OCI-LY7 (cell line): ENCODE results near the gene AKR1E2.

ENCODE experiments used
- EZH2phosphoT487 ChIP-seq: fragments of 200-600 bp; sonication (generic); IDR thresholded peaks from 2 replicates; pipeline ENCODE4 v1.6.1; 2018; ENCODE audit warnings: low read depth, borderline replicate concordance, mild to moderate bottlenecking, mixed run types, antibody characterized with exemption, low read length, moderate library complexity, mixed read lengths
- TF ChIP-seq, protein P1 (sequence below): fragments of 200-600 bp; sonication (generic); conservative IDR thresholded peaks from 2 replicates; pipeline ENCODE4 v1.5.1; 2014; ENCODE audit warnings: mild to moderate bottlenecking, antibody characterized with exemption, low read length, moderate library complexity, mixed read lengths

DNA sequence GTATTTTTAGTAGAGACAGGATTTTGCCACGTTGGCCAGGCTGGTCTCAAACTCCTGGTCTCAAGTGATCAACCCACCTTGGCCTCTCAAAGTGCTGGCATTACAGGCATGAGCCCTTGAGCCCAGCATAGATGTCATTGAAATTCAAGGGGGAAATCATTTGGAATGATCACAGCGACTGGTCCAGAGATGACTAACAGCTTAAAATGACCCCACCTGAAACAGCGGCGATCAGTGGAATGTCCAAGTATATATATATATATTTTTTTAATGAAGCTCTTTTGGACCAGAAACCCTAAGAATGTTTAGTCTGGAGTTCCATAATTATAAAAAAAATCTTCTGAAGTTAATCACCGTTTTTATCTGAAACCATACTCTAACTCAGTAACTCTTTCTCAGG, 12.5 kb upstream of the AKR1E2 start:
- TF ChIP-seq, protein P1, sequence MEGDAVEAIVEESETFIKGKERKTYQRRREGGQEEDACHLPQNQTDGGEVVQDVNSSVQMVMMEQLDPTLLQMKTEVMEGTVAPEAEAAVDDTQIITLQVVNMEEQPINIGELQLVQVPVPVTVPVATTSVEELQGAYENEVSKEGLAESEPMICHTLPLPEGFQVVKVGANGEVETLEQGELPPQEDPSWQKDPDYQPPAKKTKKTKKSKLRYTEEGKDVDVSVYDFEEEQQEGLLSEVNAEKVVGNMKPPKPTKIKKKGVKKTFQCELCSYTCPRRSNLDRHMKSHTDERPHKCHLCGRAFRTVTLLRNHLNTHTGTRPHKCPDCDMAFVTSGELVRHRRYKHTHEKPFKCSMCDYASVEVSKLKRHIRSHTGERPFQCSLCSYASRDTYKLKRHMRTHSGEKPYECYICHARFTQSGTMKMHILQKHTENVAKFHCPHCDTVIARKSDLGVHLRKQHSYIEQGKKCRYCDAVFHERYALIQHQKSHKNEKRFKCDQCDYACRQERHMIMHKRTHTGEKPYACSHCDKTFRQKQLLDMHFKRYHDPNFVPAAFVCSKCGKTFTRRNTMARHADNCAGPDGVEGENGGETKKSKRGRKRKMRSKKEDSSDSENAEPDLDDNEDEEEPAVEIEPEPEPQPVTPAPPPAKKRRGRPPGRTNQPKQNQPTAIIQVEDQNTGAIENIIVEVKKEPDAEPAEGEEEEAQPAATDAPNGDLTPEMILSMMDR = no peak
- no peak for TF ChIP-seq EZH2phosphoT487
